OCI-LY1 (cell line): ENCODE data around the gene MT4.

Experiments used
- H2AFZ ChIP-seq: fragments of 200-600 bp; sonication (generic), shearing (Covaris generic); 2 replicates; pipeline ENCODE4 v1.6.0; 2014; ENCODE audit warnings: antibody characterized with exemption, mild to moderate bottlenecking, low read length
- H3F3A ChIP-seq: fragments of 200-600 bp; sonication (generic), shearing (Covaris generic); 2 replicates; pipeline ENCODE4 v1.6.0; 2014; ENCODE audit warnings: mild to moderate bottlenecking, antibody characterized with exemption, low read length, moderate library complexity; ENCODE audit not compliant: insufficient read depth
- H3K27ac ChIP-seq: fragments of 200-600 bp; sonication (generic); 2 replicates; pipeline ENCODE4 v1.5.1; 2014; ENCODE audit warnings: low read length, mixed run types, mild to moderate bottlenecking, low read depth; ENCODE audit not compliant: poor library complexity, severe bottlenecking
- H3K27me3 ChIP-seq: fragments of 200-600 bp; sonication (generic); 2 replicates; pipeline ENCODE4 v1.6.0; 2014; ENCODE audit warnings: antibody characterized with exemption, mild to moderate bottlenecking, low read length, moderate library complexity; ENCODE audit not compliant: insufficient read depth
- H3K36me3 ChIP-seq: fragments of 200-600 bp; sonication (generic); 2 replicates; pipeline ENCODE4 v1.6.1; 2014; ENCODE audit warnings: mild to moderate bottlenecking, antibody characterized with exemption, low read length, moderate library complexity, mixed read lengths; ENCODE audit not compliant: insufficient read depth
- H3K4me1 ChIP-seq: fragments of 200-600 bp; sonication (generic); 2 replicates; pipeline ENCODE4 v1.5.1; 2014; ENCODE audit warnings: mild to moderate bottlenecking, low read length, moderate library complexity; ENCODE audit not compliant: insufficient read depth, severe bottlenecking
- H3K4me2 ChIP-seq: fragments of 200-600 bp; sonication (generic), shearing (Covaris generic); 2 replicates; pipeline ENCODE4 v1.6.1; 2014; ENCODE audit warnings: low read length
- H3K4me3 ChIP-seq: fragments of 200-600 bp; sonication (generic); 2 replicates; pipeline ENCODE4 v1.5.1; 2014; ENCODE audit warnings: low read length, low read depth, mild to moderate bottlenecking, mixed read lengths; ENCODE audit not compliant: poor library complexity, severe bottlenecking
- H3K79me2 ChIP-seq: fragments of 200-600 bp; shearing (Covaris generic); 2 replicates; pipeline ENCODE4 v1.6.1; 2016; ENCODE audit warnings: mixed run types, low read length, mixed read lengths; ENCODE audit not compliant: insufficient read depth
- H3K9ac ChIP-seq: fragments of 200-600 bp; sonication (generic), shearing (Covaris generic); 2 replicates; pipeline ENCODE4 v1.6.1; 2014; ENCODE audit warnings: mild to moderate bottlenecking, low read length, mixed read lengths
- H3K9me2 ChIP-seq: fragments of 200-600 bp; sonication (generic), shearing (Covaris generic); 2 replicates; pipeline ENCODE4 v1.6.1; 2014; ENCODE audit warnings: low read depth, mild to moderate bottlenecking, low read length, mixed read lengths
- H3K9me3 ChIP-seq: fragments of 200-600 bp; shearing (Covaris generic); 2 replicates; pipeline ENCODE4 v1.6.1; 2014; ENCODE audit warnings: low read length, mixed read lengths
- H4K20me1 ChIP-seq: fragments of 200-600 bp; sonication (generic), shearing (Covaris generic); 2 replicates; pipeline ENCODE4 v1.6.0; 2016; ENCODE audit warnings: mild to moderate bottlenecking, low read length; ENCODE audit not compliant: insufficient read depth
- CTCF ChIP-seq: fragments of 200-600 bp; sonication (generic), shearing (Covaris generic); IDR thresholded peaks from 2 replicates; pipeline ENCODE4 v1.5.1; 2017; ENCODE audit warnings: mild to moderate bottlenecking, antibody characterized with exemption, low read length, moderate library complexity, mixed read lengths
- EZH2 ChIP-seq: fragments of 200-600 bp; sonication (generic), shearing (Covaris generic); IDR thresholded peaks from 2 replicates; pipeline ENCODE4 v1.8.0; 2017; ENCODE audit warnings: borderline replicate concordance, mixed run types, mild to moderate bottlenecking, antibody characterized with exemption, low read length, moderate library complexity, mixed read lengths

The MT4 gene

DNA sequence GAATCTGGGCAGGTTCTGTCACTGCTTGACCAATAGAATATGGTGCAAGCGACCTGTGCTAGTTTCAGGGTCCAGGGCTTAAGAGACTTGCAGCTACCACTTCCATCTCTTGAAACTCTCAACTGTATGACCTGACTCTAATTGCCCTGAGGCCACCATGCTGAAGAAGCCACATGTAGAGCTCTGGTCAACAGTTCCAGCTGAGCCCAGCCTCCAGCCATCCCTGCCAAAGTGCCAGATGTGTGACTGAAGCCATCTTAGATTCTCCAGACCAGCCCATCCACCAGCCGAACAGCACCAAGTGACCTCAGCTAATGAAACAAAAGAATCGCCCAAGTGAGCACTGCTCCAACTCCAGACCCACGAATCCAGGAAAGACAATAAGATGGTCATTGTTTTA lies 40.1 kb downstream of the MT4 start:
- Histone ChIP-seq H3K4me2 (no peak overlapping the region), H3K27ac (no peak overlapping the region), H4K20me1 (no peaks in the 10 kb centered on the region), H3K79me2 (no peaks in the 10 kb centered on the region), H3K4me1 (peaks cover 22% of the 10 kb centered on the region), H3K9ac (no peak overlapping the region), H3F3A (no peaks in the 10 kb centered on the region), H2AFZ (no peak overlapping the region), H3K36me3 (no peaks in the 10 kb centered on the region), H3K9me2 (no peaks in the 10 kb centered on the region), H3K27me3 (no peaks in the 10 kb centered on the region), H3K9me3 (no peaks in the 10 kb centered on the region), H3K4me3 (no peak overlapping the region)
- TF ChIP-seq CTCF (no peak), EZH2 (no peak)

DNA sequence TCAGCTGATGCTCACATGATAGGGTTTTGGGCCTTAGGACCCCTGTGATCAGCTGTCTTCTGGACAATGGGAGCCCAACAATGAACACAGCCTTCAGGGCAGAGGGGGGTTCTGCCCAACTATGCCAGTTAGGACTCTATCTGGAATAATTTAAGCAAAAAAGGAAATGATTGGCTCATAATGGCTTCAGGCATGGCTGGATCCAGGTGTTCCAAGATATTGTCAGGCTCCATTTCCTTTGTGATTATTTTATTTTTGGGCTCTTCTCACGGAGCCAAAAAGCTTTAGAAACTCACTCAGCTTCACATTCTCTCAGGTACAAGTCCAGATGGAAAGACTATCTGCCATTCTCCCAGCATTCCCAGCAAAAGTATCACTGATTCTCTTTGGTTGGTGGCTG lies 40.6 kb downstream of the MT4 start:
- Histone ChIP-seq H3K27me3 (no peaks in the 10 kb centered on the region), H4K20me1 (no peaks in the 10 kb centered on the region), H3K9me3 (no peaks in the 10 kb centered on the region), H3F3A (no peaks in the 10 kb centered on the region), H3K4me2 (no peak overlapping the region), H3K27ac (no peak overlapping the region), H2AFZ (no peak overlapping the region), H3K4me1 (peaks cover 27% of the 10 kb centered on the region), H3K36me3 (no peaks in the 10 kb centered on the region), H3K4me3 (no peak overlapping the region), H3K9me2 (no peaks in the 10 kb centered on the region), H3K9ac (no peak overlapping the region), H3K79me2 (no peaks in the 10 kb centered on the region)
- TF ChIP-seq CTCF (no peak), EZH2 (no peak)

DNA sequence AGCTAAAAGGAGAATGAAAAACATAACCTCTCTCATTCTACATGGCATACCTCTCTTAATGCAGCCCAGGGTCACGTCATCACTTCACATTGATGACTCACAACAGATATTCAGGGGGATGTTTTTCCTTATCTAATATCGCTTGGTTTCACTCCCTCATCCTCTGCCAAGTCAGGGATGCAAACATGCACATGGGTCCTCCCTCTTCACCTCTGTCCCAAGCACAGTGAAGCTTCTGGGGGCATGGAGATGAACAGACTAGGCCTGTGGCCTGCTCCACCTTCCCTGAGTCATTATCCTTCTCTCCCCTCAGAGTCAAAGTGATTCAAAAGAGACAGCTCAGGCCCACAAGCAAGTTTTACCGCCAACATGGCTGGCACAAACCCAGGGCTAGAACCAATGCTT lies 41.2 kb downstream of the MT4 start:
- TF ChIP-seq EZH2 (no peak), CTCF (no peak)
- Histone ChIP-seq H3K9ac (no peak overlapping the region), H3F3A (no peaks in the 10 kb centered on the region)

More for the DNA sequence above, 41.2 kb downstream of the MT4 start:
- Histone ChIP-seq H3K36me3 (no peaks in the 10 kb centered on the region), H3K4me1 (peaks cover 28% of the 10 kb centered on the region), H3K4me2 (no peak overlapping the region), H2AFZ (no peak overlapping the region), H3K27ac (no peak overlapping the region), H3K9me3 (no peaks in the 10 kb centered on the region), H3K9me2 (no peaks in the 10 kb centered on the region), H3K4me3 (no peak overlapping the region), H3K27me3 (no peaks in the 10 kb centered on the region), H3K79me2 (no peaks in the 10 kb centered on the region), H4K20me1 (no peaks in the 10 kb centered on the region)
